ENCODE measurements around the gene DHX57. TPM values are rescaled to one million over a fixed set of nuclear protein-coding genes. Genes with fewer than 3 reads are reported as not detected.
A peak's percentile ranks its signal among the peaks of the same experiment; 100 is the strongest.
"Not testable (repeated sequence)": the region's sequence is repeated elsewhere in the genome, so short reads cannot be mapped to it uniquely, and the experiment has no call there.

Gene DHX57
- total RNA-seq, 1 experiment from 2014 or later, result 32.6 TPM

DNA sequence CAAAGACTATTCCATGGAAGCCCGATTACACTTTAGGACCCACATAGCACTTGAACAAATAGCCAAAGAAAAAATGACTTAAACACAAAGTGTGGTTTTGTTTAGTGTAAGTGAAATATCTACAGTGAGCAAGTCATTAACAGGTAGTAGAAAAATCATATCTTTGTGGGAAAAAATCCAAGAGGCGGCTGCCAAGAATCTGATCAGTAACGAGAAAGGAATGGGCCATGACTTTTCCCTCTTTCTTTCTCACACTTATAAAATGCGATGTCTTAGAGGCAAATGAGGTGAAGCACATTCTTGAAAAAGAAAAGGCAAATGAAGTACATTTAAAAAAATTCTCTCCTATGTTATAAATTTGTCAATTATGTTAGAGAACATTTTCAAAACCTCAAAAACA lies 110.6 kb downstream of the DHX57 start:
- Histone ChIP-seq H3K9me3 (replicated peaks) (no peaks in the 10 kb centered on the region), H3K4me1 (peaks cover 21% of the 10 kb centered on the region), H3K27ac (no peak overlapping the region), H3K4me3 (no peak overlapping the region), H3K36me3 (no peaks in the 10 kb centered on the region), H3K27me3 (0 out of 2 replicates have a peak, but pooled peaks cover 3% of the 10 kb centered on the region)
- no peak for DNase-seq

GRCh38 chr2:38763728-38764127 lies 112.0 kb downstream of the DHX57 start:
- Histone ChIP-seq H3K4me1 (peaks cover 15% of the 10 kb centered on the region), H3K27me3 (0 out of 2 replicates have a peak, but pooled peaks cover 3% of the 10 kb centered on the region), H3K9me3 (replicated peaks) (no peaks in the 10 kb centered on the region), H3K27ac (no peak overlapping the region), H3K36me3 (no peaks in the 10 kb centered on the region), H3K4me3 (no peak overlapping the region)
- DNase-seq, result no peak

DNA sequence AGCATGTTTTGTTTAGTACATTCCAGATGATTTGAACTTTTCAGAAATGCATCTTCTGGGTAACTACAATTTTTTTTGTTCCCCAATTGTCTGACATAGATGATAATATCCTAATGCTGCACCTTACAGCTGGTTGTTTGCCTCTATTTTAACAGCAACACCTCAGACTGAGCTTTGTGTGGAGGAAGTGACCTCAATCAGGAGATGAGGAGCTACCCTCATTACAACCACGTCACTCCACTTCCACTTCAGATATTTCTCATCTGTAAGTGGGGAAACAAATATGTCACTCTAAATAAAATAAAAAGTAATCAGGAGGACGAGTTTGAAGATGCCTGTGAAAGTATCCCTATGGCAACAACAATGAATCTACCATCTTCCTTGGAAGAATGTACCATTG lies 112.5 kb downstream of the DHX57 start:
- Histone ChIP-seq H3K4me3 (no peak overlapping the region), H3K27me3 (0 out of 2 replicates have a peak, but pooled peaks cover 3% of the 10 kb centered on the region), H3K4me1 (peaks cover 11% of the 10 kb centered on the region), H3K27ac (no peak overlapping the region), H3K36me3 (no peaks in the 10 kb centered on the region), H3K9me3 (replicated peaks) (no peaks in the 10 kb centered on the region)
- no peak for DNase-seq

DNA sequence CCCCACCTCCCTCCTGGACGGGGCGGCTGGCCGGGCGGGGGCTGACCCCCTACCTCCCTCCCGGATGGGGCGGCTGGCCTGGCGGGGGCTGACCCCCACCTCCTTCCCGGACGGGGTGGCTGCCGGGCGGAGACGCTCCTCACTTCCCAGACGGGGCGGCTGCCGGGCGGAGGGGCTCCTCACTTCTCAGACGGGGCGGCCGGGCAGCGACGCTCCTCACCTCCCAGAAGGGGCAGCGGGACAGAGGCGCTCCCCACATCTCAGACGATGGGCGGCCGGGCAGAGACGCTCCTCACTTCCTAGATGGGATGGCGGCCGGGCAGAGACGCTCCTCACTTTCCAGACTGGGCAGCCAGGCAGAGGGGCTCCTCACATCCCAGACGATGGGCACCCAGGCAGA lies 119.8 kb downstream of the DHX57 start:
- not testable (repeated sequence) for H3K9me3 ChIP-seq (replicated peaks); H3K4me3 ChIP-seq; DNase-seq; H3K27me3 ChIP-seq; H3K36me3 ChIP-seq; H3K27ac ChIP-seq; H3K4me1 ChIP-seq

DNA sequence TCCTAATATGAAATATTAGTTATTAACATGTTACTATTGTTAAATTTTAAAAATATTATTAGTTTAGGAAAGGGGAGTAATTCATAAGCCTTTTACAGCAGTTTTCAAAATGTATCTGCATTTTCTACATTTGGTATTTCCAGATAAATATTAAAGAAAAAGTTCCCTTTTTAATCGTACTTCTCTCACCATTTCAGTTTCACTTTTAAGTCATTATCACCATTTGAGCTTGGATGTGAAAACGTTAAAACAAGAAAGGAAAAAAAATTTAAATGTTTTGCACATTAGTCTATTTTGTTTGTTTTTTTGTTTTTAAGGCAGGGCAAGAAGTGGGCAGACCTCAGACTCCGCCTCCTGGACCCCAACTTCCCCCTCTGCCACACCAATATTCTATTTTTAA lies 121.2 kb downstream of the DHX57 start:
- no peaks in the 10 kb centered on the region for H3K27me3 ChIP-seq
- peaks cover 9% of the 10 kb centered on the region for H3K36me3 ChIP-seq
- no peak for DNase-seq
- H3K9me3 ChIP-seq (replicated peaks), result 0 out of 2 replicates have a peak, but pooled peaks cover 3% of the 10 kb centered on the region
- H3K4me1 ChIP-seq, result peaks cover 2% of the 10 kb centered on the region; the same call in 1 of the 2 replicates
- no peak overlapping the region for H3K4me3 ChIP-seq
- H3K27ac ChIP-seq, result no peak overlapping the region

DNA sequence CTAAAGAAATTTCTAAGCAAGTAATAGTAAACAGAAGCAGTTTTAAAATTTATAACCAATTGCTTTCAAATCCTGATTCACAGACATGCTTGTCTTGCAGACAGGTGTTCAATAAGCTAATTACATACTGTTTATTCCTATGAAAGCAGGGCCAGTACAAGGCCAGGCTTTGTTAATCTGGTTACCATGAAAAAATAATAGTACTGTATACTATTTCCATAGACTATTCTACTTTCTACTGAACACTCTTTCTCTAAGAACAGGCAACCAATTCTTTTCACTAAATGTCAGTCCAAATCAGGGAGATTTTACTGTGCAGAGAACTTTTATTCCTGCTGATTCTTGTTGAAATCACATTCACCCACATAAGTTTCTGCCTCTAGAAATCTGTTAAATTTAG lies 121.7 kb downstream of the DHX57 start:
- Histone ChIP-seq H3K27ac (no peak overlapping the region), H3K9me3 (replicated peaks) (0 out of 2 replicates have a peak, but pooled peaks cover 3% of the 10 kb centered on the region), H3K36me3 (peaks cover 14% of the 10 kb centered on the region), H3K4me3 (no peak overlapping the region), H3K4me1 (peaks cover 6% of the 10 kb centered on the region), H3K27me3 (no peaks in the 10 kb centered on the region)
- no peak for DNase-seq

- peak overlapping the region; percentile 99 for H3K4me3 ChIP-seq
- DNase-seq, result peak in 1 of 2 experiments; percentile 66
- H3K9me3 ChIP-seq (replicated peaks), result 0 out of 2 replicates have a peak, but pooled peaks cover under 1% of the 10 kb centered on the region
- H3K36me3 ChIP-seq, result peaks cover 36% of the 10 kb centered on the region
- H3K27me3 ChIP-seq, result no peaks in the 10 kb centered on the region
- H3K27ac ChIP-seq, result peak overlapping the region; percentile 97
- H3K4me1 ChIP-seq, result peaks cover 19% of the 10 kb centered on the region
Measured at GRCh38 chr2:38751596-38752410, 123.9 kb downstream of the DHX57 start.

GRCh38 chr2:38750891-38751595 lies 124.7 kb downstream of the DHX57 start, which contains the start of gene SRSF7:
SRSF7 (minus strand) TSS chr2:38751361; CDS start chr2:38751256, 105 bp downstream.
- H3K4me1 ChIP-seq, result peaks cover 22% of the 10 kb centered on the region
- H3K4me3 ChIP-seq, result peak within 1 kb of the TSS; percentile 99
- no peaks in the 10 kb centered on the region for H3K9me3 ChIP-seq (replicated peaks)
- DNase-seq, result peak; percentile 100
- no peaks in the 10 kb centered on the region for H3K27me3 ChIP-seq
- H3K36me3 ChIP-seq, result peaks cover 44% of the 10 kb centered on the region
- peak within 1 kb of the TSS; percentile 97 for H3K27ac ChIP-seq

DNA sequence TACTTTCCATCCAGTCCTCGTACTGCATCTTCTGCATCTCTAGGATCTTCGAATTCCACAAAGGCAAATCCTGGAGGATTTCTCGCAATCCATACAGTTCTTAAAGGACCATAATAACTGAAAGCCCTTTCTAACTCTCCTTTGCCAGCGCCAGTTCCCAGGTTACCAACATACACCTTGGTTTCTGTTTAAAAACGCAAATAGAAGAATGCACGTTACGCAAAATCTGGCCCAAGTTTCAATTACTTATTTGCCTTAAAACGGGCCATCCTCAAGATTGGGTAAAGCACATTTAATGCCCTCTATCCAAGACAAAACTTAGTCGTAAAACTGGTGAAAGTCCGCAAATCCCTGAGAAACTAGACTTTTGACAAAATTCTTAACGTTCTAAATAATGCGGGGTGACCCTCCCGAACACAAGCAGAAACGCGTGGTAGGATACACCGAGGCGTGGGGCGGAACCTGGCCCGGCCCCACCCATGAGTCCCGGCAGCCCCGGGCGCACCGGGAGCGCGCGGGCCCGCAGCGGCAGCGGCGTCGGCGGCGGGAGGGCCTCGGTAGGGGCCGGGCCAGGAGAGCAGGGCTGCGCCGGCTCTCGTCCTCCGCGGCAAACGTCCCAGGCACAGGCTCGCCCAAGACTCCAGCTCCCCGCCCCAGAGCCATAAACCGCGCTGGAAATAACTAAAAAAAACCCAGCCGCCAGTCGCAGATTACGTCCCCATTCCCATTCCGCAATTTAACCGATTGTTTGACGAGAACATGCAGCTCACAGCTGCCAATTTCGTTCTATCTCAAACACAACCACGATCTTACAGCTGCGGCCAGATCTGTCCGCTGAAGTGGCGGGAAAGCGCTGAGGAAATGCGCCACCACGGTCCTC lies 125.5 kb downstream of the DHX57 start:
- H3K4me3 ChIP-seq, result peak overlapping the region; percentile 99
- peaks cover 22% of the 10 kb centered on the region for H3K4me1 ChIP-seq
- H3K27me3 ChIP-seq, result no peaks in the 10 kb centered on the region
- peak; percentile 45 to 62 for DNase-seq
- H3K9me3 ChIP-seq (replicated peaks), result no peaks in the 10 kb centered on the region
- H3K27ac ChIP-seq, result peak overlapping the region; percentile 97
- peaks cover 52% of the 10 kb centered on the region for H3K36me3 ChIP-seq

DNA sequence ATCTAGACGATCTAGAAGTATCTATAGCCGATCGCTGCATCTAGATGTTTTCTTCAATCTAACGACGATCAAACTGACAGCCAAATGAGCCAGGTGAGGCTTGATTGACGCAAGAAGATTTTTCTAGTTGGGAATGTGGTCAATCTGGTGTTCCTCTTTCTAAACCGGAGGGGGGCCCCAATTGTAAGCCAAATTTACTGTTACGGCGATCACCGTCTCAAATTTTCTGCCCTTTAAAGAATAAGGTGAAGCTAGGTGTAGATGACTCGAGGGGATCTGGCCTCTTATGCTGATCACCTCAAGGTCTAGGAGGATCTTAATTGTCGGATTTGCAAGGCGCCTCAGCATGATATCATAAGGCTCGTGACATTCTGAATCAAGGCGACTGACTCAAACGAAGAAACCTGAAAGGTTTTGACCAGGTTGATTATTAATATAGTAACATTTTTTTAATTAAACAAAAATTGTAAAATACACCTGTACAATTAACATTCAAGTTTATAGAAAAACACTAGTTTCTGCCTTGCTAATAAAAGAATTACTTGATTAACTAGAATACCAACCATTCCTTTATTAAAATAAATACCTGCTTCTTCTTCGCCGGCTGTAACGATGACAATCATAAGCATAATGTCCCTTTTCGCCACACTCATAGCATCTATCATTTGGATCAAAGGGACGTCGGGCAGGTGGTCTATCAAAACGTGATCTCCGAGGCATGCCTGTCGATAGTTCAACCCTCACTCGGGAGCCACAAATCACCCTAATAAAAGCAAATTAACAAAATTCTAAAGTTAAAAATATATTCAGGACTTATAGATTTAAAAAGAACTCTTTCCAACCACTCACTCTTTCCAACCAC lies 126.6 kb downstream of the DHX57 start:
- H3K4me3 ChIP-seq, result peak overlapping the region; percentile 99
- no peak for DNase-seq
- peaks cover 22% of the 10 kb centered on the region for H3K4me1 ChIP-seq
- no peaks in the 10 kb centered on the region for H3K27me3 ChIP-seq
- H3K9me3 ChIP-seq (replicated peaks), result no peaks in the 10 kb centered on the region
- peaks cover 63% of the 10 kb centered on the region for H3K36me3 ChIP-seq
- peak overlapping the region; percentile 97; the same call in 1 of the 2 replicates for H3K27ac ChIP-seq

GRCh38 chr2:38748391-38748790 lies 127.3 kb downstream of the DHX57 start:
- no peak overlapping the region for H3K4me3 ChIP-seq
- peaks cover 20% of the 10 kb centered on the region for H3K4me1 ChIP-seq
- no peak for DNase-seq
- no peaks in the 10 kb centered on the region for H3K27me3 ChIP-seq
- peaks cover 71% of the 10 kb centered on the region for H3K36me3 ChIP-seq
- H3K9me3 ChIP-seq (replicated peaks), result no peaks in the 10 kb centered on the region
- H3K27ac ChIP-seq, result no peak overlapping the region

DNA sequence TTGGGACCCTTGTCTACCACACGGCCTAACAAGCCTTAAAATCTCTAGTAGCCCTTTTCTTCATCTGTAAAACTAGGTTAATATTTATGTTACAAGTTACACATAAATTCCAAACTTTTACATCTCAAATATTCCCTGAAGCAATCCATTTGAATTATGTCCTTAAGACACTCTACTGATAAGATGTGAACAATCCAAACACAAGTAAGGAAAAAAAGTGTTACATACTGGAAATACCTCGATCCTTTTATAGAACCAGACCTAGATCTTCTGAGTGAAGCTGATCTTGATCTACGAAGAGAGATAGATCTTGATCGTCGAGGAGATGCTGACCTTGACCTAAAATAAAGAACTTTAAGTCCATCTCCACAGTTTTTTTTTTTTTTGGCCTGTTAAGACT lies 127.9 kb downstream of the DHX57 start:
- H3K27me3 ChIP-seq, result no peaks in the 10 kb centered on the region
- no peak overlapping the region for H3K27ac ChIP-seq
- no peak overlapping the region for H3K4me3 ChIP-seq
- H3K4me1 ChIP-seq, result peaks cover 20% of the 10 kb centered on the region
- H3K9me3 ChIP-seq (replicated peaks), result no peaks in the 10 kb centered on the region
- peaks cover 76% of the 10 kb centered on the region for H3K36me3 ChIP-seq
- DNase-seq, result no peak

Data from SJCRH30 (cell line).